Measurements from ENCODE around the gene BSG.

GRCh38 chr19:581399-582111 lies 9.2 kb downstream of the BSG start:
- TF ChIP-seq CTCF (IDR thresholded peaks at IDR 0.05) (no peak), POLR2A (IDR thresholded peaks at IDR 0.05; ENCODE audit: low read depth) (no peak), POLR2AphosphoS5 (IDR thresholded peaks at IDR 0.05) (no peak), EP300 (IDR thresholded peaks at IDR 0.05) (no peak)

Measured in esophagus muscularis mucosa (tissue), 4 donors.